HCT116 (cell line): ENCODE measurements around the gene TM9SF4. TPM values are rescaled to one million over a fixed set of nuclear protein-coding genes. Genes with fewer than 3 reads are reported as not detected.

Experiments used
- ATAC-seq: fragments of 200-7000 bp; cut with Tn5 transposase; 2 replicates; pipeline ENCODE4 v1.9.1; 2020; ENCODE audit warnings: mild to moderate bottlenecking, moderate library complexity
- BruUV-seq: library from RNA; stranded (reverse); fragments of 400-500 nt; replicated peaks from 2 replicates; lab custom pipeline; 2021; lab: Mats Ljungman, UMichigan
- CTCF ChIA-PET: fragments of 300-600 bp; sonication (Branson Sonifier 250); formaldehyde crosslinking; loops from one replicate; lab custom pipeline; 2021; ENCODE audit warnings: antibody characterized with exemption; lab: Charles Lee
- POLR2A ChIA-PET: fragments of 300-600, 350-600 bp; sonication (Branson Sonifier 250); formaldehyde crosslinking; loops from one replicate; lab custom pipeline; 2021; ENCODE audit warnings: antibody characterized with exemption; lab: Charles Lee
- RAD21 ChIA-PET, 2 experiments: fragments of 300-600 bp; sonication (Branson Sonifier 250); formaldehyde crosslinking; loops; one replicate each; lab custom pipeline; 2023; ENCODE audit warnings: low total read pairs in 2 of 2; ENCODE audit not compliant: uncharacterized antibody in 2 of 2, unreplicated experiment in 2 of 2, low non-redundant PET in 1 of 2; lab: Charles Lee
- DNase-seq: peaks from one replicate; pipeline ENCODE4 v3.0.0-alpha.2; 2010; ENCODE audit warnings: low read depth, low spot score
- H2AFZ ChIP-seq: fragments of 200-600 bp; shearing (Covaris generic), sonication (generic); 2 replicates; pipeline ENCODE4 v1.6.1; 2017; ENCODE audit warnings: low read depth, mixed run types, mixed read lengths, antibody characterized with exemption, low read length; ENCODE audit not compliant: poor library complexity, severe bottlenecking
- H3K27ac ChIP-seq: 2 replicates; pipeline ENCODE4 v1.5.1; 2012; ENCODE audit warnings: low read depth, low read length
- H3K27me3 ChIP-seq: fragments of 200-600 bp; sonication (generic); 2 replicates; pipeline ENCODE4 v1.6.1; 2016; ENCODE audit warnings: mixed run types, low read length, mixed read lengths; ENCODE audit not compliant: insufficient read depth
- H3K36me3 ChIP-seq, 2 experiments: fragments of 200-500 bp in 1 of 2; fragments of 200-600 bp in 1 of 2; sonication (Bioruptor generic) in 1 of 2; sonication (generic) in 1 of 2; 2 replicates each; pipeline versions ENCODE4 v1.5.1 to v1.6.1; 2014 to 2016; ENCODE audit warnings: low read length in 2 of 2, inconsistent platforms in 1 of 2, mixed read lengths in 1 of 2, mixed run types in 1 of 2; ENCODE audit not compliant: insufficient read depth in 2 of 2, control insufficient read depth in 1 of 2
- H3K4me1 ChIP-seq, 2 experiments: fragments of 200-600 bp in 1 of 2; sonication (generic) in 1 of 2; 2 replicates each; pipeline versions ENCODE4 v1.5.1 to v1.6.1; 2012 to 2017; ENCODE audit warnings: low read length in 2 of 2, inconsistent platforms in 1 of 2, mild to moderate bottlenecking in 1 of 2, mixed read lengths in 1 of 2, mixed run types in 1 of 2, moderate library complexity in 1 of 2; ENCODE audit not compliant: insufficient read depth in 2 of 2, control insufficient read depth in 1 of 2
- H3K4me2 ChIP-seq: fragments of 200-600 bp; sonication (generic); 2 replicates; pipeline ENCODE4 v1.6.1; 2017; ENCODE audit warnings: mixed run types, low read length, mixed read lengths
- H3K4me3 ChIP-seq, 2 experiments: fragments of 200-600 bp in 1 of 2; sonication (generic) in 1 of 2; replicated peaks in 1 of 2; 2 replicates each; pipeline ENCODE4 v1.5.1; 2011 to 2016; ENCODE audit warnings: low read length in 2 of 2, control low read depth in 1 of 2, low read depth in 1 of 2, mild to moderate bottlenecking in 1 of 2, mixed read lengths in 1 of 2, mixed run types in 1 of 2
- H3K79me2 ChIP-seq: fragments of 200-600 bp; sonication (generic); 2 replicates; pipeline ENCODE4 v1.6.1; 2017; ENCODE audit warnings: mild to moderate bottlenecking, mixed run types, low read length, moderate library complexity, mixed read lengths; ENCODE audit not compliant: insufficient read depth
- H3K9ac ChIP-seq: fragments of 200-600 bp; sonication (generic); 2 replicates; pipeline ENCODE4 v1.6.1; 2016; ENCODE audit warnings: low read length, mixed read lengths
- H3K9me2 ChIP-seq: fragments of 200-600 bp; sonication (generic), shearing (Covaris generic); 2 replicates; pipeline ENCODE4 v1.6.1; 2017; ENCODE audit warnings: mixed run types, mild to moderate bottlenecking, moderate library complexity; ENCODE audit not compliant: insufficient read depth
- H3K9me3 ChIP-seq, 2 experiments: fragments of 200-500 bp in 1 of 2; fragments of 200-600 bp in 1 of 2; sonication (Bioruptor generic) in 1 of 2; sonication (generic) in 1 of 2; 2 replicates each; pipeline ENCODE4 v1.6.1; 2014 to 2017; ENCODE audit warnings: low read length in 2 of 2, mixed read lengths in 2 of 2, inconsistent platforms in 1 of 2, low read depth in 1 of 2, mild to moderate bottlenecking in 1 of 2, mixed run types in 1 of 2, moderate library complexity in 1 of 2; ENCODE audit not compliant: control insufficient read depth in 1 of 2, insufficient read depth in 1 of 2
- H4K20me1 ChIP-seq: fragments of 200-600 bp; sonication (generic), shearing (Covaris generic); 2 replicates; pipeline ENCODE4 v1.6.1; 2017; ENCODE audit warnings: mixed run types, mild to moderate bottlenecking, moderate library complexity; ENCODE audit not compliant: insufficient read depth
- CBX3 ChIP-seq: IDR thresholded peaks from 2 replicates; pipeline ENCODE4 v1.6.1; 2012; ENCODE audit warnings: low read depth
- CEBPB ChIP-seq: IDR thresholded peaks from 2 replicates; pipeline ENCODE4 v1.6.1; 2012; ENCODE audit warnings: low read depth
- CTCF ChIP-seq, 3 experiments: fragments of 200-600 bp in 1 of 3; sonication (generic) in 1 of 3; IDR thresholded peaks in 2 of 3; conservative IDR thresholded peaks in 1 of 3; 2 replicates each; pipeline ENCODE4 v1.5.1; 2012 to 2017; ENCODE audit warnings: low read depth in 2 of 3, low read length in 2 of 3, antibody characterized with exemption in 1 of 3, borderline replicate concordance in 1 of 3, control low read depth in 1 of 3, mild to moderate bottlenecking in 1 of 3, mixed read lengths in 1 of 3, mixed run types in 1 of 3, moderate library complexity in 1 of 3; ENCODE audit not compliant: insufficient read depth in 1 of 3
- EGR1 ChIP-seq: IDR thresholded peaks from 2 replicates; pipeline ENCODE4 v1.6.1; 2012; ENCODE audit warnings: low read depth
- ELF1 ChIP-seq: IDR thresholded peaks from 2 replicates; pipeline ENCODE4 v1.6.1; 2012; ENCODE audit warnings: low read depth, borderline replicate concordance
- EZH2phosphoT487 ChIP-seq: fragments of 200-600 bp; IDR thresholded peaks from 2 replicates; pipeline ENCODE4 v1.6.1; 2018; ENCODE audit warnings: antibody characterized with exemption, borderline replicate concordance
- FOSL1 ChIP-seq: IDR thresholded peaks from 2 replicates; pipeline ENCODE4 v1.6.1; 2012; ENCODE audit warnings: low read depth
- JUND ChIP-seq: IDR thresholded peaks from 2 replicates; pipeline ENCODE4 v1.6.1; 2012
- MAX ChIP-seq: IDR thresholded peaks from 2 replicates; pipeline ENCODE4 v1.6.1; 2012
- POLR2A ChIP-seq: IDR thresholded peaks from 2 replicates; pipeline ENCODE4 v1.7.0; 2011; ENCODE audit warnings: borderline replicate concordance; ENCODE audit not compliant: insufficient read depth, insufficient read length; ENCODE audit errors: extremely low read depth
- POLR2AphosphoS5 ChIP-seq: IDR thresholded peaks from 2 replicates; pipeline ENCODE4 v1.6.1; 2011; ENCODE audit warnings: mild to moderate bottlenecking, low read depth, low read length, moderate library complexity
- RAD21 ChIP-seq: IDR thresholded peaks from 2 replicates; pipeline ENCODE4 v1.6.1; 2012; ENCODE audit warnings: low read depth, mild to moderate bottlenecking
- REST ChIP-seq: IDR thresholded peaks from 2 replicates; pipeline ENCODE4 v1.6.1; 2012; ENCODE audit warnings: low read depth
- SIN3A ChIP-seq: IDR thresholded peaks from 2 replicates; pipeline ENCODE4 v1.6.1; 2012; ENCODE audit warnings: low read depth
- SP1 ChIP-seq: IDR thresholded peaks from 2 replicates; pipeline ENCODE4 v1.6.1; 2012; ENCODE audit warnings: low read depth
- SRF ChIP-seq: IDR thresholded peaks from 2 replicates; pipeline ENCODE4 v1.6.1; 2012; ENCODE audit warnings: low read depth
- TCF7L2 ChIP-seq: IDR thresholded peaks from 2 replicates; pipeline ENCODE4 v1.7.0; 2011; ENCODE audit warnings: borderline replicate concordance, inconsistent platforms; ENCODE audit not compliant: insufficient read depth, insufficient read length; ENCODE audit errors: extremely low read depth
- YY1 ChIP-seq: IDR thresholded peaks from 2 replicates; pipeline ENCODE4 v1.6.1; 2011; ENCODE audit warnings: low read length, low read depth, moderate library complexity, mild to moderate bottlenecking; ENCODE audit not compliant: insufficient replicate concordance; ENCODE audit errors: extremely low read depth
- ZFX ChIP-seq: fragments of 450-650 bp; IDR thresholded peaks from 2 replicates; pipeline ENCODE4 v1.6.1; 2017
- intact Hi-C: fragments of 100-400 bp; cut with micrococcal nuclease; formaldehyde crosslinking; loops from 2 replicates; pipeline ENCODE4 v1.10.0; 2022
- total RNA-seq: library from RNA; stranded (reverse); gene quantifications from one replicate; pipeline ENCODE4 v1.2.1, GENCODE V29; 2021; ENCODE audit not compliant: unreplicated experiment
- TF ChIP-seq, protein P1 (sequence below): IDR thresholded peaks from 2 replicates; pipeline ENCODE4 v1.6.1; 2012

TM9SF4 gene
- total RNA-seq, 1 experiment from 2014 or later: 51.2 TPM

GRCh38 chr20:32075534-32075933, 34.0 kb upstream of the TM9SF4 start:
- Histone ChIP-seq H3K4me2 (no peak overlapping the region), H3K79me2 (no peaks in the 10 kb centered on the region), H3K9me3 (no peaks in the 10 kb centered on the region), H4K20me1 (no peaks in the 10 kb centered on the region), H3K4me3 (no peak overlapping the region), H2AFZ (no peak overlapping the region), H3K9me2 (no peaks in the 10 kb centered on the region), H3K27me3 (0 out of 2 replicates have a peak, but pooled peaks cover 5% of the 10 kb centered on the region), H3K36me3 (no peaks in the 10 kb centered on the region), H3K27ac (no peak overlapping the region), H3K9ac (no peak overlapping the region), H3K4me1 (peaks cover 0 to 9% of the 10 kb centered on the region in 2 experiments; a peak in 3 of 4 replicates)
- BruUV-seq: no TSS peak
- intact Hi-C loops: no loop called here
- no peak for DNase-seq
- RAD21 ChIA-PET: no interaction called here
- CTCF ChIA-PET: no interaction called here
- POLR2A ChIA-PET: no interaction called here
- ATAC-seq: no peak
- TF ChIP-seq SRF (no peak), TCF7L2 (no peak), FOSL1 (no peak), JUND (no peak), ZFX (no peak), POLR2A (no peak), SIN3A (no peak), CBX3 (no peak), SP1 (no peak), EGR1 (no peak), YY1 (no peak), MAX (no peak), RAD21 (no peak), CTCF (IDR thresholded peaks at IDR 0.05 in 2 of 3, conservative IDR thresholded peaks at IDR 0.05 in 1 of 3; ENCODE audit: borderline replicate concordance in 1 of 3, insufficient read depth in 1 of 3, low read depth in 2 of 3, low read length in 2 of 3) (no peak), POLR2AphosphoS5 (no peak), ELF1 (no peak), REST (no peak), CEBPB (no peak), EZH2phosphoT487 (no peak)
- TF ChIP-seq, protein P1, sequence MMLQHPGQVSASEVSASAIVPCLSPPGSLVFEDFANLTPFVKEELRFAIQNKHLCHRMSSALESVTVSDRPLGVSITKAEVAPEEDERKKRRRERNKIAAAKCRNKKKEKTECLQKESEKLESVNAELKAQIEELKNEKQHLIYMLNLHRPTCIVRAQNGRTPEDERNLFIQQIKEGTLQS: no peak
